ENCODE measurements around the gene CNR2. TPM values are rescaled to one million over a fixed set of nuclear protein-coding genes. Genes with fewer than 3 reads are reported as not detected.
A peak's percentile ranks its signal among the peaks of the same experiment; 100 is the strongest.

Gene CNR2
- total RNA-seq, 1 experiment from 2014 or later, result not detected

DNA sequence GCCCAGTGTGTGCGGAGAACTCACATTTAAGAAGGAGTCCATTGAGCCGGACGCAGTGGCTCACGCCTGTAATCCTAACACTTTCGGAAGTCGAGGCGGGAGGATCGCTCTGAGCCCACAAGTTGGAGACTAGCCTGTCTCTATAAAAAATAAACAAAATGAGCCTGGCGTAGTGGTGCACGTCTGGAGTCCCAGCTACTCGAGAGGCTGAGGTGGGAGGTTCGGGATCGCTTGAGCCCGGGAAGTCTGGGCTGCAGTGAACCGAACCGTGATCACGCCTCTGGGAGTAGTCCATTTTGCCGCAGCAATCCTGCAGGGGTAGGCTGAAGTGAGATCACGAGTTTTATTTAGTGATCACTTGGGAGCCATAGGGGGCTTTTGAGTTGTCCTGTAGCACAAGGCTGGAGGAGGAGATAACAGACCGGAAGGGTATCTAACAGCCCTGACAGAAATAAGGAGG lies 44.6 kb downstream of the CNR2 start:
- no peaks in the 10 kb centered on the region for H3K9me2 ChIP-seq (ENCODE audit: insufficient read depth)
- ChIA-PET POLR2A (ENCODE audit: unreplicated experiment) (interaction anchor here (0.5 kb wide), 1 partner anchor 282 kb away, joined by 5 read pairs; no protein-coding TSS in a partner anchor), CTCF (interaction anchor here (0.7 to 1.0 kb wide), 3 partner anchors 19 to 58 kb away, joined by 3 to 4 read pairs (median 3); no protein-coding TSS in a partner anchor)
- H3K36me3 ChIP-seq (ENCODE audit: low read depth), result no peaks in the 10 kb centered on the region
- H2AFZ ChIP-seq, result no peak overlapping the region; the same call in 1 of the 2 replicates
- intact Hi-C loops (cut with micrococcal nuclease; ENCODE audit: unreplicated experiment), result loop anchor here (1.0 to 5.0 kb wide), 5 partner anchors 48 to 96 kb away; partner anchors contain the start of genes GALE and PNRC2
- H3K4me3 ChIP-seq, result peak overlapping the region; percentile 64; the same call in 1 of the 2 replicates
- TF ChIP-seq, protein P1, sequence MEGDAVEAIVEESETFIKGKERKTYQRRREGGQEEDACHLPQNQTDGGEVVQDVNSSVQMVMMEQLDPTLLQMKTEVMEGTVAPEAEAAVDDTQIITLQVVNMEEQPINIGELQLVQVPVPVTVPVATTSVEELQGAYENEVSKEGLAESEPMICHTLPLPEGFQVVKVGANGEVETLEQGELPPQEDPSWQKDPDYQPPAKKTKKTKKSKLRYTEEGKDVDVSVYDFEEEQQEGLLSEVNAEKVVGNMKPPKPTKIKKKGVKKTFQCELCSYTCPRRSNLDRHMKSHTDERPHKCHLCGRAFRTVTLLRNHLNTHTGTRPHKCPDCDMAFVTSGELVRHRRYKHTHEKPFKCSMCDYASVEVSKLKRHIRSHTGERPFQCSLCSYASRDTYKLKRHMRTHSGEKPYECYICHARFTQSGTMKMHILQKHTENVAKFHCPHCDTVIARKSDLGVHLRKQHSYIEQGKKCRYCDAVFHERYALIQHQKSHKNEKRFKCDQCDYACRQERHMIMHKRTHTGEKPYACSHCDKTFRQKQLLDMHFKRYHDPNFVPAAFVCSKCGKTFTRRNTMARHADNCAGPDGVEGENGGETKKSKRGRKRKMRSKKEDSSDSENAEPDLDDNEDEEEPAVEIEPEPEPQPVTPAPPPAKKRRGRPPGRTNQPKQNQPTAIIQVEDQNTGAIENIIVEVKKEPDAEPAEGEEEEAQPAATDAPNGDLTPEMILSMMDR (conservative IDR thresholded peaks at IDR 0.05), result peak; percentile 36; the same call in 1 of the 2 replicates
- no peak for TF ChIP-seq EZH2 (IDR thresholded peaks at IDR 0.05; ENCODE audit: low read depth)
- H3F3A ChIP-seq (ENCODE audit: insufficient read depth, low read depth), result peaks cover 12% of the 10 kb centered on the region; the same call in 1 of the 2 replicates
- no peaks in the 10 kb centered on the region for H3K9me3 ChIP-seq (ENCODE audit: insufficient read depth, low read depth)
- no peaks in the 10 kb centered on the region for H3K79me2 ChIP-seq (ENCODE audit: low read depth)
- H3K4me2 ChIP-seq, result peak overlapping the region; percentile 93
- H3K27me3 ChIP-seq (ENCODE audit: insufficient read depth, low read depth), result no peaks in the 10 kb centered on the region
- DNase-seq, result no peak
- no TSS peak for BruUV-seq (replicated peaks)
- no peaks in the 10 kb centered on the region for H4K20me1 ChIP-seq (ENCODE audit: insufficient read depth)
- H3K4me1 ChIP-seq (replicated peaks; ENCODE audit: insufficient read depth), result peaks cover 21% of the 10 kb centered on the region
- no peak overlapping the region for H3K27ac ChIP-seq

DNA sequence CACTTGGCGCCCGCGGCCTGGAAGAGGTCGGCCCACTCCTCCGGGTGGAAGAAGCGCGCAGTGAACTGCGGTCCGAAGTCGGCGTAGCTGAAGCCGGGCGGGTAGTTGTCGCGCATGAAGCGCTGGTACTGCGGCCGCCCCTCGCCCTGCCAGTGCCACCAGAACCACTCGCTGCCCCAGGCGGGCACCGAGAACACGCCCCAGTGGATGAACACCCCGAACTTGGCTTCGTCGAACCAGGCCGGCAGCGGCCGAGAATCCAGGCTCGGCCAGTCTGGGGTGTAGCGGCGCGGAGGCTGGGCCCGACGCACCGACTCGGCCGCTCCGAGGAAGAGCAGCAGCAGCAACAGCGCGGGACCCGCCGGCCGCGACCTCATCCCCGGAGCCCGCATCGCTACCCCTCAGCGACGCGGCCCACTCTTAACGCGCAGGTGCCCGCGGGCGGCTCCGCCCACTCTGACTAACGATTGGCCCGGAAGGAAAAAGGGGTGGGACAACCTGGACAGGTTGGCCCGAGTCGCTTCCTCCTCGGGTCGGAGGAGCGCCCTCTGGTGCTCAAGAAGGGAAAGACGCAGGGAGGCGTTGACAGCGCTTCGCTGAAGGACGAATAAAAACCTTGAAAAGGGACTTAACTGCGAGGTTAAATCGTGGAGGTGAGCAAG lies 45.1 kb downstream of the CNR2 start, which contains the start of gene FUCA1:
Gene FUCA1, minus strand, starts transcription at position 396 of the 662 bp plus-strand sequence. Its CDS starts 4 bp downstream, at position 392.
- peak; percentile 75 to 93 for DNase-seq
- TF ChIP-seq, protein P1 (conservative IDR thresholded peaks at IDR 0.05), result peak; percentile 78
- TF ChIP-seq EZH2 (IDR thresholded peaks at IDR 0.05; ENCODE audit: low read depth), result no peak
- POLR2A ChIA-PET (ENCODE audit: unreplicated experiment), result no interaction called here
- CTCF ChIA-PET, result interaction anchor here (1.0 kb wide), 1 partner anchor 58 kb away, joined by 3 read pairs; no protein-coding TSS in a partner anchor
- Histone ChIP-seq H3K27me3 (ENCODE audit: insufficient read depth, low read depth) (no peaks in the 10 kb centered on the region), H4K20me1 (ENCODE audit: insufficient read depth) (no peaks in the 10 kb centered on the region), H3K9me3 (ENCODE audit: insufficient read depth, low read depth) (no peaks in the 10 kb centered on the region), H3K4me1 (replicated peaks; ENCODE audit: insufficient read depth) (peaks cover 21% of the 10 kb centered on the region), H3K4me3 (peak within 1 kb of the TSS; percentile 64), H3K9me2 (ENCODE audit: insufficient read depth) (no peaks in the 10 kb centered on the region), H3K27ac (no peak within 1 kb of the TSS), H3K36me3 (ENCODE audit: low read depth) (no peaks in the 10 kb centered on the region), H3K4me2 (peak within 1 kb of the TSS; percentile 93), H3F3A (ENCODE audit: insufficient read depth, low read depth) (peaks cover 12% of the 10 kb centered on the region; the same call in 1 of the 2 replicates), H3K79me2 (ENCODE audit: low read depth) (no peaks in the 10 kb centered on the region), H2AFZ (peak within 1 kb of the TSS; percentile 85)
- BruUV-seq (replicated peaks), result no TSS peak
- intact Hi-C loops (cut with micrococcal nuclease; ENCODE audit: unreplicated experiment), result loop anchor here (1.0 to 5.0 kb wide), 6 partner anchors 37 to 95 kb away; partner anchors contain the start of genes GALE and PNRC2

DNA sequence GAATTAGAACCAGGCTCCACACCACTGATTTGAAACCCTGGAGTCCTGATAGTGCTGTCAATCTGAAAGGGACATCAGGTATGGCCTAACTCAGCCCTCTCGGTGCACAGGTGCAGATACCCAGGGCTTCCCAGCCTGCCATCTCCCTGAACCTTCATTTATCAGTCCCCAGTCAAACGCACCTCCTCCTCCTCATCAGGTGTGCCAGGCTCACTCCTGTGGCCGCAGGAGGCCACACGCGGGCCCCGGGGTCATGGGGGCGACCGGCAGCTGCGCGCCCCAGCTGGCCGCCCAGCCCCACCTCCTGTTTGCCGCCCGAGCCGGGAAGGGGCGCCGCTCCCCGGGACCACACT lies 45.6 kb downstream of the CNR2 start:
- Histone ChIP-seq H4K20me1 (ENCODE audit: insufficient read depth) (no peaks in the 10 kb centered on the region), H2AFZ (peak overlapping the region; percentile 85), H3K9me3 (ENCODE audit: insufficient read depth, low read depth) (no peaks in the 10 kb centered on the region), H3F3A (ENCODE audit: insufficient read depth, low read depth) (peaks cover 12% of the 10 kb centered on the region; the same call in 1 of the 2 replicates), H3K4me2 (peak overlapping the region; percentile 93), H3K27me3 (ENCODE audit: insufficient read depth, low read depth) (no peaks in the 10 kb centered on the region), H3K36me3 (ENCODE audit: low read depth) (no peaks in the 10 kb centered on the region), H3K9me2 (ENCODE audit: insufficient read depth) (no peaks in the 10 kb centered on the region), H3K79me2 (ENCODE audit: low read depth) (no peaks in the 10 kb centered on the region), H3K4me3 (peak overlapping the region; percentile 64), H3K4me1 (replicated peaks; ENCODE audit: insufficient read depth) (peaks cover 21% of the 10 kb centered on the region), H3K27ac (no peak overlapping the region)
- ChIA-PET CTCF (no interaction called here), POLR2A (ENCODE audit: unreplicated experiment) (no interaction called here)
- no peak for DNase-seq
- BruUV-seq (replicated peaks), result TSS peak; percentile 27
- intact Hi-C loops (cut with micrococcal nuclease; ENCODE audit: unreplicated experiment), result loop anchor here (2.0 to 5.0 kb wide), 2 partner anchors 37 to 90 kb away; partner anchors contain the start of gene PNRC2
- TF ChIP-seq EZH2 (IDR thresholded peaks at IDR 0.05; ENCODE audit: low read depth), result no peak
- TF ChIP-seq, protein P1 (conservative IDR thresholded peaks at IDR 0.05), result no peak

All from PC-9 (cell line).